ENCODE results near the gene TNFRSF13B.

- TF ChIP-seq CTCF (IDR thresholded peaks at IDR 0.05) (no peak), SIN3A (IDR thresholded peaks at IDR 0.05; ENCODE audit: borderline replicate concordance, insufficient read depth, low read depth, low read length) (no peak), POLR2AphosphoS5 (IDR thresholded peaks at IDR 0.05; ENCODE audit: low read depth, low read length) (no peak)
- TF ChIP-seq, protein P1, sequence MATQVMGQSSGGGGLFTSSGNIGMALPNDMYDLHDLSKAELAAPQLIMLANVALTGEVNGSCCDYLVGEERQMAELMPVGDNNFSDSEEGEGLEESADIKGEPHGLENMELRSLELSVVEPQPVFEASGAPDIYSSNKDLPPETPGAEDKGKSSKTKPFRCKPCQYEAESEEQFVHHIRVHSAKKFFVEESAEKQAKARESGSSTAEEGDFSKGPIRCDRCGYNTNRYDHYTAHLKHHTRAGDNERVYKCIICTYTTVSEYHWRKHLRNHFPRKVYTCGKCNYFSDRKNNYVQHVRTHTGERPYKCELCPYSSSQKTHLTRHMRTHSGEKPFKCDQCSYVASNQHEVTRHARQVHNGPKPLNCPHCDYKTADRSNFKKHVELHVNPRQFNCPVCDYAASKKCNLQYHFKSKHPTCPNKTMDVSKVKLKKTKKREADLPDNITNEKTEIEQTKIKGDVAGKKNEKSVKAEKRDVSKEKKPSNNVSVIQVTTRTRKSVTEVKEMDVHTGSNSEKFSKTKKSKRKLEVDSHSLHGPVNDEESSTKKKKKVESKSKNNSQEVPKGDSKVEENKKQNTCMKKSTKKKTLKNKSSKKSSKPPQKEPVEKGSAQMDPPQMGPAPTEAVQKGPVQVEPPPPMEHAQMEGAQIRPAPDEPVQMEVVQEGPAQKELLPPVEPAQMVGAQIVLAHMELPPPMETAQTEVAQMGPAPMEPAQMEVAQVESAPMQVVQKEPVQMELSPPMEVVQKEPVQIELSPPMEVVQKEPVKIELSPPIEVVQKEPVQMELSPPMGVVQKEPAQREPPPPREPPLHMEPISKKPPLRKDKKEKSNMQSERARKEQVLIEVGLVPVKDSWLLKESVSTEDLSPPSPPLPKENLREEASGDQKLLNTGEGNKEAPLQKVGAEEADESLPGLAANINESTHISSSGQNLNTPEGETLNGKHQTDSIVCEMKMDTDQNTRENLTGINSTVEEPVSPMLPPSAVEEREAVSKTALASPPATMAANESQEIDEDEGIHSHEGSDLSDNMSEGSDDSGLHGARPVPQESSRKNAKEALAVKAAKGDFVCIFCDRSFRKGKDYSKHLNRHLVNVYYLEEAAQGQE (IDR thresholded peaks at IDR 0.05; ENCODE audit: insufficient read depth in 1 of 2, low read depth in 2 of 2, low read length in 1 of 2): no peak
Observed at GRCh38 chr17:16923904-16924695, 47.8 kb downstream of the TNFRSF13B start.
